GM12865 (cell line): ENCODE results near the gene FUT6.

ENCODE experiments used
- DNase-seq: peaks from one replicate; pipeline ENCODE4 v3.0.0; 2010; ENCODE audit warnings: low read depth
- H3K4me3 ChIP-seq: 2 replicates; pipeline ENCODE4 v1.5.1; 2011; ENCODE audit warnings: mild to moderate bottlenecking, low read depth, low read length, control low read depth
- CTCF ChIP-seq: IDR thresholded peaks from 2 replicates; pipeline ENCODE4 v1.5.1; 2011; ENCODE audit warnings: low read length, control low read depth, low read depth, inconsistent platforms; ENCODE audit not compliant: insufficient read depth; ENCODE audit errors: missing control alignments

Gene FUT6

GRCh38 chr19:5814123-5814851 is 25.2 kb downstream of the FUT6 start:
- no peak for TF ChIP-seq CTCF
- no peak for DNase-seq
- no peak overlapping the region for H3K4me3 ChIP-seq

GRCh38 chr19:5811117-5811516 is 28.4 kb downstream of the FUT6 start:
- no peak for DNase-seq
- no peak overlapping the region for H3K4me3 ChIP-seq
- no peak for TF ChIP-seq CTCF

- H3K4me3 ChIP-seq: no peak overlapping the region
- DNase-seq: no peak
- no peak for TF ChIP-seq CTCF
Observed at GRCh38 chr19:5809469-5809868, 30.0 kb downstream of the FUT6 start.

GRCh38 chr19:5809053-5809452 is 30.4 kb downstream of the FUT6 start:
- no peak for TF ChIP-seq CTCF
- no peak for DNase-seq
- H3K4me3 ChIP-seq: no peak overlapping the region

GRCh38 chr19:5808120-5808816 is 31.2 kb downstream of the FUT6 start:
- TF ChIP-seq CTCF: no peak
- no peak overlapping the region for H3K4me3 ChIP-seq
- no peak for DNase-seq

GRCh38 chr19:5806905-5807304 is 32.6 kb downstream of the FUT6 start:
- TF ChIP-seq CTCF: no peak
- no peak overlapping the region for H3K4me3 ChIP-seq
- no peak for DNase-seq
